Fibroblast of lung (primary cell): Measurements from ENCODE around the gene DMBX1. TPM values are rescaled to one million over a fixed set of nuclear protein-coding genes. Genes with fewer than 3 reads are reported as not detected.

Source experiments
- DNase-seq, 2 donors: peaks; one replicate each; pipeline versions ENCODE4 v3.0.0 to v3.0.0-alpha.2; 2010; ENCODE audit warnings: low read depth in 2 of 2
- H2AFZ ChIP-seq: 2 replicates; pipeline ENCODE4 v1.5.1; 2012; ENCODE audit warnings: low read length, control low read depth, inconsistent platforms
- H3K27ac ChIP-seq: 2 replicates; pipeline ENCODE4 v1.5.1; 2011; ENCODE audit warnings: low read length, control low read depth; ENCODE audit not compliant: insufficient read depth
- H3K27me3 ChIP-seq: 2 replicates; pipeline ENCODE4 v1.5.1; 2011; ENCODE audit warnings: mild to moderate bottlenecking, low read length; ENCODE audit not compliant: control insufficient read depth, insufficient read depth
- H3K36me3 ChIP-seq: 2 replicates; pipeline ENCODE4 v1.5.1; 2011; ENCODE audit warnings: low read length; ENCODE audit not compliant: control insufficient read depth, insufficient read depth
- H3K4me1 ChIP-seq: 2 replicates; pipeline ENCODE4 v1.5.1; 2011; ENCODE audit warnings: low read length; ENCODE audit not compliant: control insufficient read depth, insufficient read depth; ENCODE audit errors: extremely low read depth
- H3K4me2 ChIP-seq: 2 replicates; pipeline ENCODE4 v1.5.1; 2011; ENCODE audit warnings: low read length, control low read depth; ENCODE audit not compliant: insufficient read depth; ENCODE audit errors: extremely low read depth
- H3K4me3 ChIP-seq, 4 experiments: fragments of 200-600 bp in 1 of 4; sonication (generic) in 1 of 4; replicated peaks in 1 of 4; 2 replicates each; pipeline ENCODE4 v1.5.1; 2011 to 2016; ENCODE audit warnings: low read length in 4 of 4, low read depth in 3 of 4, mild to moderate bottlenecking in 3 of 4, control low read depth in 2 of 4, inconsistent platforms in 1 of 4, mixed read lengths in 1 of 4; ENCODE audit not compliant: insufficient read depth in 1 of 4; ENCODE audit errors: control extremely low read depth in 1 of 4
- H3K79me2 ChIP-seq: 2 replicates; pipeline ENCODE4 v1.5.1; 2012; ENCODE audit warnings: mild to moderate bottlenecking, low read length, inconsistent platforms; ENCODE audit not compliant: control insufficient read depth, insufficient read depth
- H3K9ac ChIP-seq: 2 replicates; pipeline ENCODE4 v1.5.1; 2011; ENCODE audit warnings: mild to moderate bottlenecking, low read length, control low read depth; ENCODE audit not compliant: insufficient read depth
- H3K9me3 ChIP-seq: 2 replicates; pipeline ENCODE4 v1.5.1; 2012; ENCODE audit warnings: low read depth, low read length; ENCODE audit not compliant: control insufficient read depth, insufficient read depth
- H4K20me1 ChIP-seq: 2 replicates; pipeline ENCODE4 v1.5.1; 2011; ENCODE audit warnings: low read length; ENCODE audit not compliant: control insufficient read depth, insufficient read depth; ENCODE audit errors: extremely low read depth
- EZH2 ChIP-seq: IDR thresholded peaks from 2 replicates; pipeline ENCODE4 v1.5.1; 2012; ENCODE audit warnings: low read length, control low read depth, mild to moderate bottlenecking; ENCODE audit errors: missing control alignments
- polyA plus RNA-seq, 2 donors: library from polyadenylated mRNA; depleted of rRNA in 1 of 2; stranded (reverse) in 1 of 2; unstranded in 1 of 2; fragments of >200 nt; gene quantifications; 2 replicates each; pipeline ENCODE4 v1.2.1, GENCODE V29; 2011 to 2012; ENCODE audit warnings: missing spikeins in 1 of 2
- total RNA-seq: library from RNA; depleted of rRNA; stranded (reverse); fragments of >200 nt; gene quantifications from 2 replicates; pipeline ENCODE4 v1.2.1, GENCODE V29; 2014
- TF ChIP-seq, protein P1 (sequence below), 2 donors: IDR thresholded peaks in 1 of 2; conservative IDR thresholded peaks in 1 of 2; 1 replicate in 1 of 2; 2 replicates in 1 of 2; pipeline ENCODE4 v1.5.1; 2011 to 2012; ENCODE audit warnings: low read length in 2 of 2, control low read depth in 1 of 2, inconsistent platforms in 1 of 2, low read depth in 1 of 2, mild to moderate bottlenecking in 1 of 2

The DMBX1 gene
- total and polyA plus RNA-seq, 2 donors (not counting 1 experiment from before 2014, with no cell fraction given) = not detected

DNA sequence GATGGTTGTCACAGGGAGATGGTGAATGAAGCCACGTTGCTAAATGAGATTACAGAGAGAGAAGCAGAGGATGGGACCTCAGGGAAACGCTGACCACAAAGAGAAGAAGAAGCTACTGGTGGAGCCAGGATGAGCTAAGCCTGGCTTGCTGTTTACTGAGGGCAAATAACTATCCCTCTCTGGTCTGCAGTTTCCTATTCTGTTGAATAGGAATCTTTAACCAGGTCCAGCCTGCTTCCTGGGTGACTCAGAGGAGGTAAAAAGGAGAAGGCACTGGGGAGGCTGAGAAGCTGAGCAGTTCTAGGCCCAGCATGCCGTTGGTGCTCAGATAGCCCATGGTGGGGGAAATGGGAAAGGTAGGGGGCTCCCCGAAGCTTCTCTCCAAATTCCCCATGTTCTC lies 29.6 kb downstream of the DMBX1 start:
- peaks cover 18% of the 10 kb centered on the region for H3K27me3 ChIP-seq
- H3K4me1 ChIP-seq = peaks cover 8% of the 10 kb centered on the region
- peak in 1 of 2 donors; percentile 15 for DNase-seq
- H3K4me3 ChIP-seq = no peak overlapping the region
- H4K20me1 ChIP-seq = no peaks in the 10 kb centered on the region
- H3K4me2 ChIP-seq = no peak overlapping the region
- no peaks in the 10 kb centered on the region for H3K36me3 ChIP-seq
- H3K79me2 ChIP-seq = no peaks in the 10 kb centered on the region
- no peaks in the 10 kb centered on the region for H3K9me3 ChIP-seq
- no peak overlapping the region for H2AFZ ChIP-seq
- H3K27ac ChIP-seq = no peak overlapping the region
- TF ChIP-seq, protein P1, sequence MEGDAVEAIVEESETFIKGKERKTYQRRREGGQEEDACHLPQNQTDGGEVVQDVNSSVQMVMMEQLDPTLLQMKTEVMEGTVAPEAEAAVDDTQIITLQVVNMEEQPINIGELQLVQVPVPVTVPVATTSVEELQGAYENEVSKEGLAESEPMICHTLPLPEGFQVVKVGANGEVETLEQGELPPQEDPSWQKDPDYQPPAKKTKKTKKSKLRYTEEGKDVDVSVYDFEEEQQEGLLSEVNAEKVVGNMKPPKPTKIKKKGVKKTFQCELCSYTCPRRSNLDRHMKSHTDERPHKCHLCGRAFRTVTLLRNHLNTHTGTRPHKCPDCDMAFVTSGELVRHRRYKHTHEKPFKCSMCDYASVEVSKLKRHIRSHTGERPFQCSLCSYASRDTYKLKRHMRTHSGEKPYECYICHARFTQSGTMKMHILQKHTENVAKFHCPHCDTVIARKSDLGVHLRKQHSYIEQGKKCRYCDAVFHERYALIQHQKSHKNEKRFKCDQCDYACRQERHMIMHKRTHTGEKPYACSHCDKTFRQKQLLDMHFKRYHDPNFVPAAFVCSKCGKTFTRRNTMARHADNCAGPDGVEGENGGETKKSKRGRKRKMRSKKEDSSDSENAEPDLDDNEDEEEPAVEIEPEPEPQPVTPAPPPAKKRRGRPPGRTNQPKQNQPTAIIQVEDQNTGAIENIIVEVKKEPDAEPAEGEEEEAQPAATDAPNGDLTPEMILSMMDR (conservative IDR thresholded peaks at IDR 0.05 in 1 of 2, IDR thresholded peaks at IDR 0.05 in 1 of 2; ENCODE audit: low read depth in 1 of 2, low read length in 2 of 2) = no peak
- TF ChIP-seq EZH2 = no peak
- no peak overlapping the region for H3K9ac ChIP-seq

DNA sequence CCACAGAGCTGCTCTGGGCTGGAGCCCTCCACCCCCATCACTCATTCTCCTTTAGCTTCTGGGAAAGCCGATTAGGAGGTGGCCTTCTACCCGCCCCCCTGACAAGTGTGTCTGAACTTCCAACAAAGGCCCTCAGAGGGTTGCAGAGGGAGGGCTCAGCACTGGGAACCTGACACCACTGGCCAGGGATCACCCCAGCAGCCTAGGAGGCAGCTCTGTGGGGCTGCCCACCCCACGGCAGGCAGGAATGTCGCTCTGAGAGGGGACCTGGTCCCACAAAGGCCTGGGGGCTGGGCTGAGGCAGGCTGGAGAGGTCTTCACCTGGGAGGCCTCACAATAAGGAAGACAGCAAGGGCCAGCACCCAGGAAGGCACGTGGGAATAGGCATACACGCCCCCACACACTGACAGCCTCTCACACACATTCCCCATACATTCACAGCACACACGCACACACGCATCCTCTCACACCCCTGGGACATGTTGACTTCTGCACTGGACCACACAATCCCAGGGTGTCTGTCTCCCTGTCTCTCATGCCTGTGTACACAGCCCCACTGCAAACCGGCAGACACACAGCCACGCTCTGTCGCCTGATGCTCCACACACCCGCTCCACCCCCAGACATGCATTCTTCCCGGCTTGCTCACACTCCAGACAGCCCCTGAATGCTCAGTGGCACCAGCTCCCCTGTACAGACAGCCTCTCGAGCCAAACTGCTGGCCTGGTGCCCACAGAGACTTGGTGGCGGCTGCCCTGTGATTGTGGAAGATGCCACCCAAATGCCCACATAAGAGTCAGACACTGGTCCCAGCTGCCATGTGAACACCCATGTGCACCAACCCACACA lies 30.7 kb downstream of the DMBX1 start:
- H3K4me2 ChIP-seq = peak overlapping the region; percentile 25
- TF ChIP-seq, protein P1 (conservative IDR thresholded peaks at IDR 0.05 in 1 of 2, IDR thresholded peaks at IDR 0.05 in 1 of 2; ENCODE audit: low read depth in 1 of 2, low read length in 2 of 2) = no peak
- no peak overlapping the region for H3K4me3 ChIP-seq
- H3K27me3 ChIP-seq = peaks cover 13% of the 10 kb centered on the region
- H3K36me3 ChIP-seq = no peaks in the 10 kb centered on the region
- no peak overlapping the region for H3K9ac ChIP-seq
- H3K9me3 ChIP-seq = no peaks in the 10 kb centered on the region
- H3K4me1 ChIP-seq = peaks cover 8% of the 10 kb centered on the region
- H3K79me2 ChIP-seq = no peaks in the 10 kb centered on the region
- peak; percentile 18 to 90 for DNase-seq
- no peak overlapping the region for H2AFZ ChIP-seq
- H3K27ac ChIP-seq = no peak overlapping the region
- no peaks in the 10 kb centered on the region for H4K20me1 ChIP-seq

DNA sequence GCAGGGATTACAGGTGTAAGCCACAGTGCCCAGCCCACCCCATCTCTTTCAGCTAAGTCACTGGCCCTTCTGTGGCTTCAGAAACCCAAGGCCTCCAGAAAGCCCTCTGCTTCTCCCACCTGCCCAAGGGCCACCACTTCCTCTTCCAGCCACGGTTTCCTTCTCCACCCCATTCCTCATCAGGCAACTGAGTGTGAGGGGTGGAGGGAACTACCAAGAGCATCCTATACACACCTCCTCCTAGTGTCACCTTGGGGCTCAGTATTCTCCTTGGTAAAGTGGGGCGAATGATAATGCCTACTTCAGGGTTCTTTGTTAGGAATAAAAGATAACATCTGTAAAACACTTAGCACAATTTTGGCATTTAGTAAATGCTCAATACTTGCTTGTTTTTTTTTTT lies 31.8 kb downstream of the DMBX1 start:
- no peak overlapping the region for H2AFZ ChIP-seq
- no peak overlapping the region for H3K4me2 ChIP-seq
- no peaks in the 10 kb centered on the region for H3K9me3 ChIP-seq
- DNase-seq = no peak
- no peak overlapping the region for H3K9ac ChIP-seq
- no peaks in the 10 kb centered on the region for H3K79me2 ChIP-seq
- no peak overlapping the region for H3K4me3 ChIP-seq
- H3K27ac ChIP-seq = no peak overlapping the region
- peaks cover 8% of the 10 kb centered on the region for H3K4me1 ChIP-seq
- peaks cover 18% of the 10 kb centered on the region for H3K27me3 ChIP-seq
- H4K20me1 ChIP-seq = no peaks in the 10 kb centered on the region
- TF ChIP-seq EZH2 = no peak
- TF ChIP-seq, protein P1 (conservative IDR thresholded peaks at IDR 0.05 in 1 of 2, IDR thresholded peaks at IDR 0.05 in 1 of 2; ENCODE audit: low read depth in 1 of 2, low read length in 2 of 2) = no peak
- H3K36me3 ChIP-seq = no peaks in the 10 kb centered on the region
